ENCODE measurements around the gene SMPDL3B. TPM values are rescaled to one million over a fixed set of nuclear protein-coding genes. Genes with fewer than 3 reads are reported as not detected.

The SMPDL3B gene
- total RNA-seq, 1 donor from 2014 or later, result not detected

DNA sequence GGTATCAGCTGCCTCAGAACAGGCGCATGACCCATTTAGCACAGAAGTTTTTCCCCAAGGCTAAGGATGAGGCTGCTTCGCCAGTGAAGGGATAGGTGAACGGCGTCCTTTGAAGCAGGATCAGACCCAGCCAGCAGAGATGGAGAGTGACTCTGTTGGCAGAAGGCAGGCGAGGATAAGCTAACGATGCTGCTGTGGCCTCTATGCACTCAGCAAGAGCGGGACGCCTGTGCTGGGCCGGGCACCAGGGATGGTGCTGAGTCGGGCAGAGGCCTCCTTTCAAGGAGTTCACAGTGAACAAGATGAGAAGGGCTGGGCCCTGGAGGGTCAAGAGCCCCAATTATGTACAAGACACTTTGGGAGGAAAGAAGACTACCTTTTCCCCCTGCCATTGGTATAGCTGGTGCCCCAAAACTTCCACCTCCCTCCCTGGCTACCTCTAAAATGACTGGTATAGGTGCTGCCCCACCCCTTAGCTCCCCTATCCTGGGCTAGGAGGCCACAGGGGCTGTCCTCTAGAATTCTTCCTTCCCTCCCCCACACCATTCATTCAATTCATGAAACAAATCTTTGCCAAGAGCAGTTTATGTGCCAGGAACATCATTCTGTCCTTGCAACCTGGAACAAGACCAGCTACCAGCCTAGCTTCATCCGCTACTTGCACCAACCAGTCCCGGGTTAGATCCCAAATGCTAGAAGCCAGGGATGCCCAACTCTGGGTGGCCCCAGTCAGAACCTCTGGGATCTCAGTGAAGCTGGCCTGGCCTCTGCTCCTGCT lies 32.5 kb downstream of the SMPDL3B start:
- intact Hi-C loops (cut with micrococcal nuclease), result no loop called here
- DNase-seq, result no peak
- TF ChIP-seq CTCF (IDR thresholded peaks at IDR 0.05; ENCODE audit: borderline replicate concordance), result no peak
- Histone ChIP-seq H3K36me3 (peaks cover 49% of the 10 kb centered on the region), H3K4me1 (peaks cover 26% of the 10 kb centered on the region), H3K4me3 (no peak overlapping the region), H3K27ac (replicated peaks) (no peak overlapping the region), H3K27me3 (ENCODE audit: low read depth) (no peaks in the 10 kb centered on the region), H3K9me3 (replicated peaks) (no peaks in the 10 kb centered on the region)

GRCh38 chr1:27967884-27968466 lies 33.2 kb downstream of the SMPDL3B start:
- Histone ChIP-seq H3K4me3 (no peak overlapping the region), H3K4me1 (peaks cover 32% of the 10 kb centered on the region), H3K36me3 (peaks cover 49% of the 10 kb centered on the region), H3K27ac (replicated peaks) (no peak overlapping the region), H3K9me3 (replicated peaks) (no peaks in the 10 kb centered on the region), H3K27me3 (ENCODE audit: low read depth) (no peaks in the 10 kb centered on the region)
- no peak for DNase-seq
- intact Hi-C loops (cut with micrococcal nuclease), result no loop called here
- no peak for TF ChIP-seq CTCF (IDR thresholded peaks at IDR 0.05; ENCODE audit: borderline replicate concordance)

DNA sequence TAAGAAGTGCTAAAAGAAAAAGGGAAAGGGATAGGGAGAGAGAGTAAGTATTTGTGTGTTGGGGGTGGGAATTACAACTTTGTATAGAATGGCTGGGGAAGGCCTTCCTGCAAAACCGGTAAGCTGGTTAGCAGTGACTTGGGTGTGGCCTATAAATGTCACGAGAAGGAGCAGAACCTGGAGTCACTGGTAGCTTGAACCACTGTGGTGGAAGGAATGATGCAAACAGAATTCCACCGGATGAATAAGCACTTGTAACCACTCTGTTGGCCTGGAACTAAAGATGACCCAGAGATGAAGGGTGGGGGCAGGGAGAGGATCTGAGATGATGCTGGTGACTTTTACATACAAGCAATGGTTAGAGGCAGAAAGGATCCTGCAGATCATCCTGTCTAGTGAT lies 33.9 kb downstream of the SMPDL3B start:
- peaks cover 49% of the 10 kb centered on the region for H3K36me3 ChIP-seq

DNA sequence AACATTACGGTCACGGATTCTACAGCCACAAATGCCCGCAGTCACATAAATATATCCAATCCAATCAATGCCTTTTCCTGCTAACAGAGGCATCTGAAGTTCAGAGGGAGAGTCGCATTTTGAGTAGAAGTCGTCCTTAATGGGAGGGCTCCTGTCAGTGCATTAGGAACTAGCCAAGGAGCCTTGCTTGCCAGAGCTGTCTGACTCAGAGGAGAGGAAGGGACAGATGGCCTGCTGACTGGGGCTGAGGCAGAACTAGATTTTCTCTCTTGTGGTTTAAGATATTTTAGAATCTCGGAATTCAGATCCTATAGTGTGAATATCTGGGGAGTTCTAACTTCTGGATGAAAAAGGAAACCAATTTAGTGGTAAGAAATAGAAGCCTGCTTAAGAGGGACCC lies 35.6 kb downstream of the SMPDL3B start:
- peaks cover 32% of the 10 kb centered on the region for H3K4me1 ChIP-seq
- peak overlapping the region; percentile 51 for H3K27ac ChIP-seq (replicated peaks)
- intact Hi-C loops (cut with micrococcal nuclease), result no loop called here
- H3K4me3 ChIP-seq, result no peak overlapping the region
- no peak for TF ChIP-seq CTCF (IDR thresholded peaks at IDR 0.05; ENCODE audit: borderline replicate concordance)
- peaks cover 48% of the 10 kb centered on the region for H3K36me3 ChIP-seq
- no peak for DNase-seq
- H3K27me3 ChIP-seq (ENCODE audit: low read depth), result no peaks in the 10 kb centered on the region
- H3K9me3 ChIP-seq (replicated peaks), result no peaks in the 10 kb centered on the region

More for the DNA sequence above, 33.9 kb downstream of the SMPDL3B start:
- Histone ChIP-seq H3K4me1 (peaks cover 32% of the 10 kb centered on the region), H3K4me3 (no peak overlapping the region), H3K27me3 (ENCODE audit: low read depth) (no peaks in the 10 kb centered on the region), H3K27ac (replicated peaks) (no peak overlapping the region), H3K9me3 (replicated peaks) (no peaks in the 10 kb centered on the region)
- TF ChIP-seq CTCF (IDR thresholded peaks at IDR 0.05; ENCODE audit: borderline replicate concordance), result no peak
- DNase-seq, result no peak
- intact Hi-C loops (cut with micrococcal nuclease), result no loop called here

DNA sequence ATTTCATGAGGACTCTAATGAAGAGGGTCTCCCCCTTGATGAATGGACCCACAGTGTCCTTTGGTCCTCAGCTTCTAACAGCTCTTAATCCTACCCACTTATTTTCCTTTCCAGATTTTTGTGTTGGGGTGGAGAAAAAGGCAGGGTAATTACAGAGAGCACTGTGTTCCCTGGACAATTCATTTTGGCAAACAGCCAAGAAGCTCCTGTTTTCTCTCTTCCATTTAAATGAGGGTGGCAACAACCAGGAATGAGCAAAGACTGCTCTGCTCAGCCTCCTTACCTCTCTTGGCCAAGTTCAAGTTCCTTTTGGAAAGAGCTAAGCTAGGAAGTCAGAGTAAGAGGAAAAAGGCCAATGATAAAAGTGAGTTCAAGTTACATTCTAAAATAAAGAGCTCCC lies 36.9 kb downstream of the SMPDL3B start:
- DNase-seq, result no peak
- intact Hi-C loops (cut with micrococcal nuclease), result no loop called here
- Histone ChIP-seq H3K36me3 (peaks cover 50% of the 10 kb centered on the region), H3K27ac (replicated peaks) (peak overlapping the region; percentile 51), H3K4me3 (no peak overlapping the region), H3K27me3 (ENCODE audit: low read depth) (no peaks in the 10 kb centered on the region), H3K9me3 (replicated peaks) (no peaks in the 10 kb centered on the region), H3K4me1 (peaks cover 32% of the 10 kb centered on the region)
- TF ChIP-seq CTCF (IDR thresholded peaks at IDR 0.05; ENCODE audit: borderline replicate concordance), result no peak
